Left hindlimb (tissue), 1 donor: ENCODE measurements around the gene RPS29.
A peak's percentile ranks its signal among the peaks of the same experiment; 100 is the strongest.
"Not testable (repeated sequence)": the region's sequence is repeated elsewhere in the genome, so short reads cannot be mapped to it uniquely, and the experiment has no call there.

Experiments
- DNase-seq: peaks from one replicate; pipeline ENCODE4 v3.0.0-alpha.2; 2018

The RPS29 gene

DNA sequence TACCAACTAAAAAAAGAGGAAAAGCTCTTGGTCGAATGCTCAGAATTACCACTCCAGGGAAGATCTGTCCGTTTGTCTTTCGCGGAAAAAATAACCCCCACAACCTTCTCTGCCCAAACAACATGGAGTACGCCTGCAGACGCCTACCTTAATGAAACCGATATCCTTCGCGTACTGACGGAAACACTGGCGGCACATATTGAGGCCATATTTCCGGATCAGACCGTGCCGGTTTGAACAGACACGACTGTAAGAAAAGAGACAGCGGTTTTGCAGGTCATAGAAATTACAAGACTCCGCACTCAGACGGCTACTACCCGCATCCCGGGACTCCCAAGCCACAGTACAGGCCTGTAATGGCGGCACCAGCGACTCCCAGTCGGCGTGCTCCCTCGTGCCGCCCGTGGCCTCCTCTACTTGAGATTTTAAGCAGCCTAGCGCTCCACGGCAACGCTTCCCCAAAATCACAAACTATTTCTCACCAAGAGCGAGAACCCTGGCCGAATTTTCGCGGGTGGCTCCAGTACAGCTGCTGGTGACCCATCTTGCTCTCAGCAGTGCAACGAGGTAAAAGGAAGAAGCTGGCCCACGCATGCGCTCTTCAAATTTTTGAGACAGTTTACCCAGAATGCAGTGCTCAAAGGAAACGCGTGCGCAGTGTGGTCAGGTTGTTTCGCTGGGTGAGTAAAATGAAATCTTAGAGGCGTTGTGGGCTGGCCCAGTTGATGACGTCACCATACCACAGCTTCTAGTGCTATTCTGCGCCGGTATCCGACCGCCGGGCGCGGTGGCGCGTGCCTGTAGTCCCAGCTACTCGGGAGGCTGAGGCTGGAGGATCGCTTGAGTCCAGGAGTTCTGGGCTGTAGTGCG, at the start of gene RPS29:
Gene RPS29, minus strand, starts transcription at position 578 of the 870 bp plus-strand sequence. Its CDS starts 34 bp downstream, at position 544.
- DNase-seq: peak; percentile 99

DNA sequence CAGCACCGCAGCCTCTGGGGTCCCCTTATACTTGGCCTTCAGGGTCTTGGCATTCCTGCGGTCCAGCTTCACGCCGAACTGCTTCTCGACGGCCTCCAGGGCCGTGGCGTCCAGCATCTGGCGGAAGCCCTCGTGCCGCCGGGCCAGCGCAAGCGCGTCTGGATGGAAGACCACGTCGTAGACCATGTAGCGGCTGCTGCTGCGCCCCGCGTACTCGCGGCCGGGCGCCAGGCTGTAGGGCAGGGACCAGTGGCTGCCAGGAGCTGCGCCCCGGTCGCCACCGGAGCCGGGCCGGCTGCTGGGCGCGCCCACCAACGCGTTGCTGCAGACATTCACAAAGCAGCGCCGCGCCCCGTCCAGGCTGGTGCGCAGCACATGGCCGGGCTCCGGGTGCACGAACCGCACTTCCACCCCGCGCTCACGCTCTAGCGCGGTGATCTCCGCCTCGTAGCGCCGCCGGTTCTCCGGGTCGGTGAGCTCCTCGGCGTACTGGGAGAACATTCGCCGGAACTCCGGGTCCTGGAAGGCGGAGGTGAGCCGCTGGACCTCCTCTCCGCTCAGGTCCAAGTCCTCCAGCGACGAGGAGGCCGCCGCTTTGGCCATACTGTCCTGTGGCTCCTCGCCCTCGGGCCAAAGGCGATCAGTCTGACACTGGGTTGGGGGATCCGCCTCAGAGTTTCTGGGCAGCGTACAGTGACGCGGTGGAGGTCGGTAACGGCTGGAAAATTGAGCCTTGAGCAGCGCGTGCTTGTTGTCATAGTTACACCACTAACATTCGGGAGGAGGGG, 48.6 kb upstream of the RPS29 start, which contains the start of gene DNAAF2:
Gene DNAAF2, minus strand, starts transcription at position 698 of the 788 bp plus-strand sequence. Its CDS starts 95 bp downstream, at position 603.
- DNase-seq: peak; percentile 82

DNA sequence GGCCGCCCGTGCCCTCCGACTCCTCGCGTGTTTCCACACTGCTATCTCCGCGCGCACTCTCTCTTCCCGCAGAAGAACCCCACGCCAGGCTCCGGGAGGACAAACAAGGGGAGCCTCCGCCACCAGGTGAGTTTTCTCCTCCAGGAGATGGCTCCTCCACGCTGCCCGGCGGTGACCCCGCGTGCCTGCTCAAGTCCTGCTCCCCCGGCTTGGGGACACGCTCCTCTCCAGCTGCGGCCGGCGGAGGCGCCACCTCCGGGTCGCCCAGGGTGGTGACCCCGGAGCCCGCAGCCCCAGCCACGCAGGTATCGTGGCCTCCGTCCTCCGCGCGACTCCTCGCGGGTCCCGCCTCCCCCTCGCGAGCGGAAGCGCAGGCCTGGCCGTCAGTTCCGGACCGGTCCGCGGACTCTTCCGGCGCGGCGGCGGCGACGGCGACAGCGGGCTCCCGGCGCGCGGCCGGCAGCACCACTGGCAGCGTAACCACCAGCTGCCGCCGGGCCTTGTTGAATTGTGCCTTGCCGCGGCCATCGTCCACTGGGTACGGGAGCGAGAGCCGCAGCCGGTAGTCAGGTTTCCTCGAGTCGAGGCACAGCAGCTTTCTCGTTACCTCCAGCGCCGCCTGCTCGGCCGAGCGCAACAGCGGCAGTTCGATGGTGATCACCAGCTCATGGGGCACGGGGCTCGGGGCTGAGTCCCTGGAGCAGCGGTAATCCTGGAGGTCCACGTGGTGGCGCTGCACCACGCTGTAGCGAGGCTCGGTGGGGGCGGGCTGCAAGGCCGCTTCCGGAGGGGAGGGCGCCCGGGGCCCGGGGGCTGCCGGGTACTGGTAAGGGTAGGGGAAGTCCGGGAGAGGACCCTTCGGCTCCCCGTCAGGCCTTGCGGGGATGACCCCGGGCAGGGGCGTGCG, 47.7 kb upstream of the RPS29 start:
- peak; percentile 98 for DNase-seq

DNA sequence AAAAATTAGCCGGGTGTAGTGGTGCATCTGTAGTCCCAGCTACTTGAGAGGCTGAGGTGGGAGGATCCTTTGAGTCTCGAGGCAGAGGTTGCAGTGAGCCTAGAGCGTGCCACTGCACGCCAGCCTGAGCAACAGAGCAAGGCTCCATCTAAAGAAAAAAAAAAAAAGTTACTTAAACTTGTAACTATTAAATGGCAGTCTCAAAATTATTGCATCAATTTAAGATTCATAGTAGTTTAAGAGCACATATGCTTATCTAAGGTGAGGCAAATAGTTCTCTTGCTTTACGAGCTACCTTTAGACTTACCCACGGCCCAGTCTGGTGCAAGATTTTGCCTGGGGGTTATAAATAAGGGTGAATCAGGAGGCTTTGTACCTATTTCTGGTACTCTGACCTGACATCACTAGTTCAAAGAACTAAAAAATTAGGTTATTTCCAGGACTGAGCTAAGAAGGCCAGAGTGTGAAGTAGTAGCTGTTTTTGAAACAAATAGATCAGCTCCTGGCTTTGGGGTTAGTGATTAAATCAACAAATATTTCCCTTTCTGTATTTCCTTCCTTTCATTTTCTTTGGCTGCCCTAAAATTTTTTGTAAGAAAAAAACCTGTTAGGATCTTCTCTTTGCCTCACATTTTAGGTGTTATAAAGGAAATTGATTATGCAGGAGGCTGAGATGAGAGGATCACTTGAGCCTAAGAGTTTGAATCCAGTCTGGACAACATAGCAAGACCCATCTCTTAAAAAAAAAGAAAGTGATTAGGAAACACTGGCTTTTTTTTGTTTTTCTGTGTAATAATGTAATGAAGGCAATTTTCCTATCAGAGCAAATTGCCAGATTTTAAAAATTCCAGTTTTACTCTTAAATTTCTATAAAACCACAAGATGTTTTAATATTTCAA, 38.0 kb upstream of the RPS29 start:
- no peak for DNase-seq

DNA sequence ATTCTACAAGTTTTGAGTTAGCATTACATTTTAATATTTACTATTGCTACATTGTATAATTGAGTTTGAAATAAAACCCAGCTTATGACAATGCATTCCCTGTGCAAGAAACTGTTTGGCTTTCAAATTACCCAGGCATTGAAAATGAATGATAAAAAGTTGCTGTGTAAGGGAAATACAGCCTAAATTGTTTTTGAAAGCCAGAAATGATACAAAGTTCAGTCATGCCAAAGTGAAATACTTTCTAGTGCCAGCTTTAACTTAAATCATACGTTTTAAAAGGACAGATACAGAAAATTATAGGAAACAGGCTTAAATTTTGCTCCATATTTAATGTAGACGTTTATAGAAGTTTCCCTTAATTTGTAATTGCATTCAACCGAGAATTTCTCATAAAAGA, 37.2 kb upstream of the RPS29 start:
- DNase-seq: no peak

DNA sequence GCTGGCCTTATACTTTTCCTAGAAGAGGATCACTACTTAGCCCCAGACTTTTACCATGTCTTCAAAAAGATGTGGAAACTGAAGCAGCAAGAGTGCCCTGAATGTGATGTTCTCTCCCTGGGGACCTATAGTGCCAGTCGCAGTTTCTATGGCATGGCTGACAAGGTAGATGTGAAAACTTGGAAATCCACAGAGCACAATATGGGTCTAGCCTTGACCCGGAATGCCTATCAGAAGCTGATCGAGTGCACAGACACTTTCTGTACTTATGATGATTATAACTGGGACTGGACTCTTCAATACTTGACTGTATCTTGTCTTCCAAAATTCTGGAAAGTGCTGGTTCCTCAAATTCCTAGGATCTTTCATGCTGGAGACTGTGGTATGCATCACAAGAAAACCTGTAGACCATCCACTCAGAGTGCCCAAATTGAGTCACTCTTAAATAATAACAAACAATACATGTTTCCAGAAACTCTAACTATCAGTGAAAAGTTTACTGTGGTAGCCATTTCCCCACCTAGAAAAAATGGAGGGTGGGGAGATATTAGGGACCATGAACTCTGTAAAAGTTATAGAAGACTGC, 35.9 kb upstream of the RPS29 start:
- DNase-seq: no peak

DNA sequence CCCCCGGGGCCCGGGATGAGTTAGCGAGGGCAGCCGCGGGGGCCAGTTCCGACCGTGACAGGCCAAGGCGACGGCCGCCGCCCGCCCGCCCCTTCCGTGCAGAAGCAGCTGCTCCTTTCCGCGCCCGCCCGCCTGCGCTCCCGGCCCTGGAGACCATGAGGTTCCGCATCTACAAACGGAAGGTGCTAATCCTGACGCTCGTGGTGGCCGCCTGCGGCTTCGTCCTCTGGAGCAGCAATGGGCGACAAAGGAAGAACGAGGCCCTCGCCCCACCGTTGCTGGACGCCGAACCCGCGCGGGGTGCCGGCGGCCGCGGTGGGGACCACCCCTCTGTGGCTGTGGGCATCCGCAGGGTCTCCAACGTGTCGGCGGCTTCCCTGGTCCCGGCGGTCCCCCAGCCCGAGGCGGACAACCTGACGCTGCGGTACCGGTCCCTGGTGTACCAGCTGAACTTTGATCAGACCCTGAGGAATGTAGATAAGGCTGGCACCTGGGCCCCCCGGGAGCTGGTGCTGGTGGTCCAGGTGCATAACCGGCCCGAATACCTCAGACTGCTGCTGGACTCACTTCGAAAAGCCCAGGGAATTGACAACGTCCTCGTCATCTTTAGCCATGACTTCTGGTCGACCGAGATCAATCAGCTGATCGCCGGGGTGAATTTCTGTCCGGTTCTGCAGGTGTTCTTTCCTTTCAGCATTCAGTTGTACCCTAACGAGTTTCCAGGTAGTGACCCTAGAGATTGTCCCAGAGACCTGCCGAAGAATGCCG, 35.1 kb upstream of the RPS29 start:
- DNase-seq: peak; percentile 77

DNA sequence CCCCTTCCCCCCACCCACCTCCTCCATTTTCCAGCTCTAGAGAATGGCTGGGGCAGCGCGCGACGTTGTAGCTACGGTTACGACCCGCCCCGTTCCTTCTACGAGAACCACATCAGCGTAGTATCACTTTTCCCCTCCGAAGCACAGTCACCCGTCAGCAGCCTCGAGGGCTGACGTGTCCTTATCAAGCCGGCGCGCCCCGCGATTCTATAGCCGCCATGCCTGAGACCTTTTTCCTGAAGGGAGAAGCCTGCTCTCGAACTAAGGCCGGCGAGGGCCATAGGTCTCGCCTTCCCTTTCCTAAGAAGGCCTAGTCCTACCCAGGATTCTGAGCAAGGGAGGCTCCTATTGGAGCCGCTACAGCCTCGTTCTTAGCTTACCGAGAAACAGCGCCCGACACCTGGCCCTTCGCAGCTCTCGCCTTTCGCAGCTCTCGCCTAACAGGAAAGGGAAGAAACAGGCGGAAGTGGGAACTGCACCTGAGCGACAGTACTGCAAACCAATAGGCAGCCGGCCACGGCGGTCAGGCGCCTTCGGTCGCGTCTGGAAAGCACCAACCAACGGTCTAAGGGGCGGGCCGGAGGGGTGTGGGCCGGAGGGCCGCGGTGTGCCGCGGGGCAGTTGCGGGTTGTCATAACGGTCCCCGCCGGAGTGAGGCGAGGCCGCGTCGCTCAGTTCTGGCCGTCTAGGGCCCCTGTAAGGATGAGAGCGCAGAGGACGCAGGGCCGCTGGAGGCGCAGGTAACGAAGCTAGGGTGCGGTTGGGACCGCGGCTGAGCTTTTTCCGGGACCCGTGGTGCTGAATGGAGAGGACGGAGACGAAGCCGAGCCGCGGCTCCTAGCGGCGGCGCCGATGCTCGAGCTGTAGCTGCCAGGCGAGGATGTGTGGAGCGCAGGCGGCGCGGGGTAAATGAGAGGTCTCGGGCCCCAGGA, 34.3 kb upstream of the RPS29 start, which contains the start of the genes MGAT2 and RPL36AL:
Gene MGAT2, plus strand, starts transcription at position 618 of the 932 bp plus-strand sequence. CDS start 470 bp downstream, outside the sequence.
Gene RPL36AL, minus strand, starts transcription at position 445 of the 932 bp plus-strand sequence. CDS start 1,522 bp downstream, outside the sequence.
- DNase-seq: peak; percentile 98

DNA sequence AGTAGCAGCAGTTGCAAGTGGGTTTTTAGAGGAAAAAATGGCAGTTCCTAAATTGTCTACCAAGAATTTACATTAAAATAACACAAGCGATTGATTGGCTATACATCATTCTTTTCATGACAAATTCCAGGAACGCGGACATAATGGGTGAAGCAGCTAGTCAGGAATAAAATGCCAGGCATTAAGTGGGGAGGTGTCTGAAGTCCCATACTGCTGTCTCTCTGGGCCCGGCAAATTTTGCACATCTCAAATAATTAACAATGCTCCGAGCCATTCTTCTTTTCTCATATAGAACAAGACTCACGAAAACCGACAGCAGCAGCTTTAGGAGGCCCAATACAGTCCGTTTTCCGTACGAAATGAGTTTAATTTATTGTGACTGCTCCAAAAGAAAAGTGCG, 33.5 kb upstream of the RPS29 start:
- no peak for DNase-seq

DNA sequence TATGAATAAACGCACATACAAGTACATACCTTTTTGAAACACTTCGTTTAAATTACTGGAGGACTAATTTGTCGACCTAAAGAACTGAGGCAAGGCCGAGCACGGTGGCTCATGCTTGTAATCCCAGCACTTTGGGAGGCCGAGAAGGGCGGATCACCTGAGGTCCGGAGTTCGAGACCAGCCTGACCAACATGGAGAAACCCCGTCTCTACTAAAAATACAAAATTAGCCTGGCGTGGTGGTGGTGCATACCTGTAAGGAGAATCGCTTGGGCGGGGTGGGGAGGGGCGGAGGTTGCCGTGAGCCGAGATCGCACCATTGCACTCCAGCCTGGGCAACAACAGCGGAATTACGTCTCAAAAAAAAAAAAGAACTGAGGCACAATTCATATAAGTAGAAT, 33.1 kb upstream of the RPS29 start:
- DNase-seq: not testable (repeated sequence)

DNA sequence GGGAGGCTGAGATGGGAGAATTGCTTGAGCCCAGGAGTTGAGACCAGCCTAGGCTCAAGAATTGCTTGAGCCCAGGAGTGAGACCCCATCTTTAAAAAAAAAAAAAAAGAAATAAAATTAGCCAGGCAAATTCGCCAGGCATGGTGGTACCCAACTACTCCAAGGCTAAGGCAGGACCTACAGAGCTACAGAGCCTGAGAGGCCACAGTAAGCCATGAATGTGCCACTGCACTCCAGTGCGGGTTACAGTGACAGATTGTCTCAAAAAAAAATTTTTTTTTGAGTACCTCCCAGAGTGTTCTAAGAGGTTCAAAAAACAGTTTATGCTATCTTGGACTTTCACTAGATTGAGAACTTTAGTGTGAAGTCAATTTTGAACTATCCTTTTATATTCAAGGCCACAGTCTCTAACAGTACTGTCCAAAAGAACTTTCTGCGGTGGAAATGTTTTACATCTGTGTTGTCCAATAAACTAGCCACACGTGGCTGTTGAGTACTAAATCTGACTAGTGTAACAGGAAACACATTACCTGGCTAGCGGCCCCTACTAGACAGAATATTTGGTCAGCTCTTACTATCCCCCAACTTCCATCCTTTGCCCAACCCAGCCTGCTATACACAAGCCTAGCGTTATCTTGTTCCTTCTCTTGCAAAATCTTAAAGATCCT, 31.8 kb upstream of the RPS29 start:
- no peak for DNase-seq

DNA sequence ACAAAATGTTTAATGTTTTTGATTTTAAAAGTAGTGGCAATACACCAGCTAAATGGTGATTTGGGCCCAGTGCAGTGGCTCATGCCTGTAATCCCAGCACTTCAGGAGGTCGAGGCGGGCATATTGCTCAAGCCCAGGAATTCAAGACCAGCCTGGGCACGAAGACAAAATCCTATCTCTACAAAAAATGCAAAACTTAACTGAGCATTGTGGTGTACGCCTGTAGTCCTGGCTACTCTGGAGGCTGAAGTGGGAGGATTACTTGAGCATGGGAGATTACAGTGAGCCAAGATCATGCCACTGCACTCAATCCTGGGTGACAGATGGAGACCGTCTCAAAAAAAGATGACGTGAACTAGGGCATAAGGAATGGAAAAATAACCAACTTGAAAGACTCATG, 29.6 kb upstream of the RPS29 start:
- DNase-seq: no peak

DNA sequence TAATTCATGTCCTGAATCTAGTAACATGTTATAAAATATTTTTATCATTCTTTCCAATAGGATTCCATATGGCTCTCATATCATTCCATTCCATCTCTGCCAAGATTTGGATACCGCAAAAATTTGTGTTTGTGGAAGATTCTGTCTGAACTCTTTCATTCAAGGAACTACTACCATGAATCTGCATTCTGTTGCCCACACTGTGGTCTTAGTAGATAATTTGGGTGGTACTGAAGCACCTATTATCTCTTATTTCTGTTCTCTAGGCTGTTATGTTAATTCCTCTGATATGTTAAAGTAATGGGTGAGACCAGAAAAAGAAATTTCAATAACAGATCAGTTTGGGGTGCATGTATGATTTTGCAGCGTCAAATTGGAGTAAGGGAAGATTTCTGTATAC, 28.0 kb upstream of the RPS29 start:
- DNase-seq: no peak

DNA sequence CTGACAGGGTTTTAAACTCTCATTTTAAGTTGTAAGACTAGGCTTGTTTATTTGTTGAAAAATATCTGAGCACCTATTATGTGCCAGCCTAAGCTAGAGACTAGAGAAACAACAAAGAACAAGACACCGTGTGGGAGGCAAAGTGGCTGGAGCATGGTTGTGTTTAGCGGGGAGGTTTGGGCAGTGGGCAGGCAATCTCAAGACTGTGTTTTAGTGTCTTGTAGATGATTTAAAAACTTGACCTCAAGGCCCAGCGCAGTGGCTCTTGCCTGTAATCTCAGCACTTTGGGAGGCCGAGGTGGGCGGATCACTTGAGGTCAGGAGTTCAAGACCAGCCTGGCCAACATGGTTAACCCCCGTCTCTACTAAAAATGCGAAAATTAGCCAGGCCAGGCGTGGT, 26.5 kb upstream of the RPS29 start:
- DNase-seq: no peak

DNA sequence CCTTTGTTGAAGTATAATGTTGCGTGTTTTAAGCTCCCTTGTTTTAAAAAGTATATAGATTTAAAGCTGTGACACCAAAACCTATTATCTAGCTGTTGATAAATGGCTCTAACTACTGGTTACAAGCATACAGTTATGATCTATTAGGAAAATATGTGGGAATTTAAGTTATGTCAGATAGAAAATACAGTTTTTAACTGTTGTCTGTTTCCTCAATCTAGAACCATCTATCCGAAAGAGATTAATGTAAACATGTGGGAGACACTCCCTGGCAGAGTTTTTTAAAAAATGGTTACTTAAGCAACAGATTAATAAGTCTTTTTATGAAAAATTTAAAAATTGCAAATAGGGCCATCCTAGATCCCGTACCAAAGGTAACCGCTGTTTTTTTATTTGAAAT, 26.1 kb upstream of the RPS29 start:
- DNase-seq: no peak

DNA sequence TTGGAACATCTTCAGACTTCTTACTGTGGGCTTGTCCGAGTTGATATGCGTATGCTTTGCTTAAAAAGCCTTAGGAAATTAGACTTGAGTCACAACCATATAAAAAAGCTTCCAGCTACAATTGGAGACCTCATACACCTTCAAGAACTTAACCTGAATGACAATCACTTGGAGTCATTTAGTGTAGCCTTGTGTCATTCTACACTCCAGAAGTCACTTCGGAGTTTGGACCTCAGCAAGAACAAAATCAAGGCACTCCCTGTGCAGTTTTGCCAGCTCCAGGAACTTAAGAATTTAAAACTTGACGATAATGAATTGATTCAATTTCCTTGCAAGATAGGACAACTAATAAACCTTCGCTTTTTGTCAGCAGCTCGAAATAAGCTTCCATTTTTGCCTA, 21.4 kb upstream of the RPS29 start:
- DNase-seq: no peak

DNA sequence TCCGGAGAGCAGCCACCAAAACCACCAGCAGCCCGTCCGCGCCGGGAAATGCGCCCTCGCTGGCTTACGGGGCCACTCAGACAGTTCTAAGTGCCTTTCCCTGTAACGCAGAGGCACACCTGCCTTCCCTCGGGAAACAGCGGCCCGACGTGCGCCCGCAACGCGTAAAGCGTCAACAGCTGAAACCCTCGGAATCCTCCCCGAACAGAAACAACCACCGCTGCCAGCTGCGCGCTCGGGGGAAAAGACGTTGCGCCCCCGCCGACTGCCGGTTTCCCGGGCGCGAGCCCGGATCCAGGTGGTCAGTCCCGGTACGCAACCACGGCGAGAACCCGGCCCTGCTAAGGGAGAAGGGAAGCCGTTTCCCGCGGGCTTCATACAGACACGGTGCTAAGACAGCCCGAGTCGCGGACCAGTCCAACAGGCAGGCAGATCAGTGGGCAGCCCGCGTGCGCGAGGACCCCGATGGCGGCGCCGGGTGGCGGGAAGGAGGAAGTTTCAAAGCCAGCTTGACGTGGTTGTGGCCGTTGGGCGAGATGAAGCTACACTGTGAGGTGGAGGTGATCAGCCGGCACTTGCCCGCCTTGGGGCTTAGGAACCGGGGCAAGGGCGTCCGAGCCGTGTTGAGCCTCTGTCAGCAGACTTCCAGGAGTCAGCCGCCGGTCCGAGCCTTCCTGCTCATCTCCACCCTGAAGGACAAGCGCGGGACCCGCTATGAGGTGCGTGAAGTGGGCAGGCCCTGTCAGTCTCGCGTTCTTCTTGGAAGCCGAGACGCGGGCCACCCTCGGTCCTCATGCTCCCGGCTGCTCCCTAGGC, 12.5 kb upstream of the RPS29 start, which contains the start of gene LRR1:
Gene LRR1, plus strand, starts transcription at position 456 of the 816 bp plus-strand sequence. Its CDS starts 81 bp downstream, at position 537.
- DNase-seq: peak; percentile 92

DNA sequence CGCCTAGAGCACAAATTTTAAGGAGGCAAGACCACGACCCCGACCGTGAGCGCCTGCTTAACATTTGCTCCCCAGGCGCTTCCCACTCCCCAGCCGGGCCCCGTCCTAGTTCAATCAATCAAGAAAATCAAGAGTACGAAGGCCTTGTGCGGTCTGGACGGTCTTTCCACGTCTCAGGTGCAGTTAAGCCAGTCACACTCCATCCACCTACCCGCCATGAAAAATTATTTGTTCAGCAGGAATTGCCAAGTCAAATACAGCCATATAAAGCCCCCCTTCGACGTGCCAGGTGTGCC, 12.0 kb upstream of the RPS29 start:
- DNase-seq: no peak
